Measurements from ENCODE around the gene NUFIP2.

NUFIP2 gene

GRCh38 chr17:29303386-29303785, 9.4 kb upstream of the NUFIP2 start:
- TF ChIP-seq OSR1 (CRISPR knock-in tag; IDR thresholded peaks at IDR 0.05) (no peak), TSHZ2 (CRISPR knock-in tag; IDR thresholded peaks at IDR 0.05) (no peak), BACH2 (CRISPR knock-in tag; IDR thresholded peaks at IDR 0.05; ENCODE audit: borderline replicate concordance) (no peak), CSRNP3 (CRISPR knock-in tag; IDR thresholded peaks at IDR 0.05) (no peak), ZNF8 (CRISPR knock-in tag; IDR thresholded peaks at IDR 0.05) (no peak), CREB5 (CRISPR knock-in tag; IDR thresholded peaks at IDR 0.05; ENCODE audit: low read depth) (no peak), ARNTL (CRISPR knock-in tag; IDR thresholded peaks at IDR 0.05; ENCODE audit: borderline replicate concordance, low read depth) (no peak), ZNF565 (CRISPR knock-in tag; conservative IDR thresholded peaks at IDR 0.05; ENCODE audit: low read depth) (no peak), ZFP30 (CRISPR knock-in tag; IDR thresholded peaks at IDR 0.05) (no peak), TOX (CRISPR knock-in tag; IDR thresholded peaks at IDR 0.05; ENCODE audit: borderline replicate concordance) (no peak), CSDC2 (CRISPR knock-in tag; IDR thresholded peaks at IDR 0.05) (no peak), RARB (CRISPR knock-in tag; IDR thresholded peaks at IDR 0.05) (no peak), ISL1 (CRISPR knock-in tag; IDR thresholded peaks at IDR 0.05) (no peak), ESRRG (CRISPR knock-in tag; IDR thresholded peaks at IDR 0.05) (no peak), PPARA (CRISPR knock-in tag; IDR thresholded peaks at IDR 0.05; ENCODE audit: borderline replicate concordance) (no peak), SNAI2 (CRISPR knock-in tag; IDR thresholded peaks at IDR 0.05) (no peak)
- no peak for ATAC-seq

GRCh38 chr17:29299031-29299430, 5.1 kb upstream of the NUFIP2 start:
- ATAC-seq, result no peak
- TF ChIP-seq POU6F1 (CRISPR knock-in tag; IDR thresholded peaks at IDR 0.05; ENCODE audit: borderline replicate concordance, low read depth), result no peak
- TF ChIP-seq OSR1 (CRISPR knock-in tag; IDR thresholded peaks at IDR 0.05), result no peak

DNA sequence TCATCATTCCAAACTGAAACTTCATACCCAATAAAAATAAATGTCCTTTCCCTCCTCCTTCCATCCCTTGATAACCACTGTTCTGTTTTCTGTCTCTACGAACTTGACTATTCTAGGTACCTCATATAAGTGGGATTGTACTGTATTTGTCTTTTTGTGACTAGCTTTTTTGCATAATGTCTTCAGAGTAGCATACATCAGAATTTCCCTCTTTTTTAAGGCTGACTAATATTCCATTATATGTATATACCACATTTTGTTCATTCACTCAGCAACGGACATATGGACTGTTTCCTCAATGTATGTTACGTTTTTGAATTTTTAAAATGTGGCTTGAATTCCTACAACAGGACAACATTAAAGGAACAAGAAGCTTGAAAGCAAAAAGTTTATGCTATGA, 1.5 kb upstream of the NUFIP2 start:
- no peak for ATAC-seq
- TF ChIP-seq ZC3H10 (CRISPR knock-in tag; IDR thresholded peaks at IDR 0.05), result no peak
- TF ChIP-seq ZNF8 (CRISPR knock-in tag; IDR thresholded peaks at IDR 0.05), result no peak
- no peak for TF ChIP-seq ZFP30 (CRISPR knock-in tag; IDR thresholded peaks at IDR 0.05)
- no peak for TF ChIP-seq ZFP3 (CRISPR knock-in tag; IDR thresholded peaks at IDR 0.05)
- no peak for TF ChIP-seq ARNTL (CRISPR knock-in tag; IDR thresholded peaks at IDR 0.05; ENCODE audit: borderline replicate concordance, low read depth)
- TF ChIP-seq PPARA (CRISPR knock-in tag; IDR thresholded peaks at IDR 0.05; ENCODE audit: borderline replicate concordance), result no peak
- TF ChIP-seq CREB5 (CRISPR knock-in tag; IDR thresholded peaks at IDR 0.05; ENCODE audit: low read depth), result no peak
- TF ChIP-seq SNAI2 (CRISPR knock-in tag; IDR thresholded peaks at IDR 0.05), result no peak
- no peak for TF ChIP-seq RARB (CRISPR knock-in tag; IDR thresholded peaks at IDR 0.05)
- TF ChIP-seq TCF4 (CRISPR knock-in tag; IDR thresholded peaks at IDR 0.05; ENCODE audit: borderline replicate concordance), result no peak
- no peak for TF ChIP-seq ZNF565 (CRISPR knock-in tag; conservative IDR thresholded peaks at IDR 0.05; ENCODE audit: low read depth)
- TF ChIP-seq ZNF70 (CRISPR knock-in tag; IDR thresholded peaks at IDR 0.05), result no peak
- no peak for TF ChIP-seq ISL1 (CRISPR knock-in tag; IDR thresholded peaks at IDR 0.05)
- TF ChIP-seq TSHZ2 (CRISPR knock-in tag; IDR thresholded peaks at IDR 0.05), result no peak
- no peak for TF ChIP-seq POU6F1 (CRISPR knock-in tag; IDR thresholded peaks at IDR 0.05; ENCODE audit: borderline replicate concordance, low read depth)
- TF ChIP-seq CSDC2 (CRISPR knock-in tag; IDR thresholded peaks at IDR 0.05), result no peak
- TF ChIP-seq, protein P1, sequence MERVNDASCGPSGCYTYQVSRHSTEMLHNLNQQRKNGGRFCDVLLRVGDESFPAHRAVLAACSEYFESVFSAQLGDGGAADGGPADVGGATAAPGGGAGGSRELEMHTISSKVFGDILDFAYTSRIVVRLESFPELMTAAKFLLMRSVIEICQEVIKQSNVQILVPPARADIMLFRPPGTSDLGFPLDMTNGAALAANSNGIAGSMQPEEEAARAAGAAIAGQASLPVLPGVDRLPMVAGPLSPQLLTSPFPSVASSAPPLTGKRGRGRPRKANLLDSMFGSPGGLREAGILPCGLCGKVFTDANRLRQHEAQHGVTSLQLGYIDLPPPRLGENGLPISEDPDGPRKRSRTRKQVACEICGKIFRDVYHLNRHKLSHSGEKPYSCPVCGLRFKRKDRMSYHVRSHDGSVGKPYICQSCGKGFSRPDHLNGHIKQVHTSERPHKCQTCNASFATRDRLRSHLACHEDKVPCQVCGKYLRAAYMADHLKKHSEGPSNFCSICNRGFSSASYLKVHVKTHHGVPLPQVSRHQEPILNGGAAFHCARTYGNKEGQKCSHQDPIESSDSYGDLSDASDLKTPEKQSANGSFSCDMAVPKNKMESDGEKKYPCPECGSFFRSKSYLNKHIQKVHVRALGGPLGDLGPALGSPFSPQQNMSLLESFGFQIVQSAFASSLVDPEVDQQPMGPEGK (CRISPR knock-in tag; IDR thresholded peaks at IDR 0.05; ENCODE audit: borderline replicate concordance), result no peak
- no peak for TF ChIP-seq BACH2 (CRISPR knock-in tag; IDR thresholded peaks at IDR 0.05; ENCODE audit: borderline replicate concordance)

Measured in SK-N-SH treated with all-trans-retinoic acid at 6 μM for 48 hours (cell line).